Neural cell (in vitro differentiated cells): ENCODE measurements around the gene CHERP. TPM values are rescaled to one million over a fixed set of nuclear protein-coding genes. Genes with fewer than 3 reads are reported as not detected.

Experiments
- H2AFZ ChIP-seq: fragments of 200-600, 300-800 bp; sonication (generic), shearing (Covaris generic); 2 replicates; pipeline ENCODE4 v1.6.0; 2014; ENCODE audit warnings: low read depth, mild to moderate bottlenecking, antibody characterized with exemption, low read length, moderate library complexity
- H3F3A ChIP-seq: fragments of 200-600 bp; shearing (Covaris generic); 2 replicates; pipeline ENCODE4 v1.6.1; 2016; ENCODE audit warnings: mild to moderate bottlenecking, moderate library complexity, mixed read lengths, antibody characterized with exemption, low read length; ENCODE audit not compliant: insufficient read depth, poor library complexity, severe bottlenecking
- H3K27ac ChIP-seq: fragments of 200-600, 300-800 bp; sonication (generic), shearing (Covaris generic); 2 replicates; pipeline ENCODE4 v1.5.1; 2014; ENCODE audit warnings: mild to moderate bottlenecking, low read length, moderate library complexity
- H3K27me3 ChIP-seq: fragments of 300-800, 200-600 bp; sonication (generic), shearing (Covaris generic); 2 replicates; pipeline ENCODE4 v1.6.0; 2014; ENCODE audit warnings: mild to moderate bottlenecking, low read depth, low read length, moderate library complexity; ENCODE audit not compliant: insufficient read depth
- H3K36me3 ChIP-seq: fragments of 300-800, 200-600 bp; sonication (generic), shearing (Covaris generic); 2 replicates; pipeline ENCODE4 v1.5.1; 2014; ENCODE audit warnings: mild to moderate bottlenecking, antibody characterized with exemption, low read length, moderate library complexity; ENCODE audit not compliant: insufficient read depth
- H3K4me2 ChIP-seq: fragments of 300-800, 200-600 bp; sonication (generic), shearing (Covaris generic); 2 replicates; pipeline ENCODE4 v1.6.0; 2014; ENCODE audit warnings: mild to moderate bottlenecking, low read length
- H3K4me3 ChIP-seq: fragments of 300-800, 200-600 bp; sonication (generic), shearing (Covaris generic); 2 replicates; pipeline ENCODE4 v1.5.1; 2014; ENCODE audit warnings: mild to moderate bottlenecking, low read length, moderate library complexity
- H3K79me2 ChIP-seq: fragments of 200-600 bp; shearing (Covaris generic); replicated peaks from 2 replicates; pipeline ENCODE4 v1.6.0; 2014; ENCODE audit warnings: mild to moderate bottlenecking, low read length, moderate library complexity; ENCODE audit not compliant: insufficient read depth
- H3K9ac ChIP-seq: fragments of 300-800, 200-600 bp; sonication (generic), shearing (Covaris generic); 2 replicates; pipeline ENCODE4 v1.6.1; 2016; ENCODE audit warnings: mild to moderate bottlenecking, low read length, mixed read lengths
- H3K9me2 ChIP-seq: fragments of 200-600 bp; shearing (Covaris generic); 2 replicates; pipeline ENCODE4 v1.6.1; 2016; ENCODE audit warnings: mild to moderate bottlenecking, low read length, mixed read lengths; ENCODE audit not compliant: insufficient read depth
- H3K9me3 ChIP-seq: fragments of 200-600, 300-800 bp; sonication (generic), shearing (Covaris generic); 2 replicates; pipeline ENCODE4 v1.6.1; 2016; ENCODE audit warnings: mild to moderate bottlenecking, mixed run types, low read length, moderate library complexity, mixed read lengths
- H4K20me1 ChIP-seq: fragments of 200-600 bp; shearing (Covaris generic); 2 replicates; pipeline ENCODE4 v1.6.1; 2016; ENCODE audit warnings: mild to moderate bottlenecking, mixed run types; ENCODE audit not compliant: insufficient read depth
- CTCF ChIP-seq: fragments of 450-650 bp; IDR thresholded peaks from 2 replicates; pipeline ENCODE4 v1.5.1; 2014; ENCODE audit warnings: antibody characterized with exemption, mild to moderate bottlenecking, moderate library complexity; ENCODE audit not compliant: poor library complexity, severe bottlenecking
- EP300 ChIP-seq: fragments of 450-650 bp; conservative IDR thresholded peaks from 2 replicates; pipeline ENCODE4 v1.6.1; 2014; ENCODE audit warnings: antibody characterized with exemption, mild to moderate bottlenecking, moderate library complexity; ENCODE audit not compliant: poor library complexity, severe bottlenecking
- EZH2 ChIP-seq: fragments of 200-600, 300-800 bp; shearing (Covaris generic), sonication (generic); IDR thresholded peaks from 2 replicates; pipeline ENCODE4 v1.6.1; 2014; ENCODE audit warnings: antibody characterized with exemption, low read length, borderline replicate concordance, mild to moderate bottlenecking; ENCODE audit not compliant: insufficient read depth, poor library complexity, severe bottlenecking
- MXI1 ChIP-seq: fragments of 450-650 bp; conservative IDR thresholded peaks from 2 replicates; pipeline ENCODE4 v1.6.1; 2014; ENCODE audit warnings: antibody characterized with exemption, mild to moderate bottlenecking; ENCODE audit not compliant: poor library complexity, severe bottlenecking
- POLR2AphosphoS5 ChIP-seq: IDR thresholded peaks from 2 replicates; pipeline ENCODE4 v1.6.1; 2012
- RAD21 ChIP-seq: fragments of 450-650 bp; conservative IDR thresholded peaks from 2 replicates; pipeline ENCODE4 v1.6.1; 2014; ENCODE audit warnings: antibody characterized with exemption, mild to moderate bottlenecking, moderate library complexity
- SMC3 ChIP-seq: fragments of 450-650 bp; conservative IDR thresholded peaks from 2 replicates; pipeline ENCODE4 v1.6.1; 2014; ENCODE audit warnings: antibody characterized with exemption, mild to moderate bottlenecking, moderate library complexity; ENCODE audit not compliant: poor library complexity
- TAF1 ChIP-seq: IDR thresholded peaks from 2 replicates; pipeline ENCODE4 v1.6.1; 2012; ENCODE audit warnings: low read depth
- polyA plus RNA-seq: library from polyadenylated mRNA; depleted of rRNA; stranded (reverse); fragments of >200 nt; gene quantifications from 2 replicates; pipeline ENCODE4 v1.2.3, GENCODE V29; 2014
- TF ChIP-seq, protein P1 (sequence below): IDR thresholded peaks from 2 replicates; pipeline ENCODE4 v1.6.1; 2012; ENCODE audit warnings: borderline replicate concordance

CHERP gene
- polyA plus RNA-seq, 1 donor from 2014 or later = 5.4 TPM

GRCh38 chr19:16476401-16476800 lies 65.8 kb downstream of the CHERP start:
- Histone ChIP-seq H3K9ac (no peak overlapping the region), H3K9me2 (no peaks in the 10 kb centered on the region), H2AFZ (no peak overlapping the region), H3K4me2 (no peak overlapping the region), H3K36me3 (no peaks in the 10 kb centered on the region), H3K79me2 (peaks cover under 1% of the 10 kb centered on the region), H4K20me1 (no peaks in the 10 kb centered on the region), H3K9me3 (no peaks in the 10 kb centered on the region), H3K27me3 (no peaks in the 10 kb centered on the region), H3K4me3 (no peak overlapping the region), H3K27ac (no peak overlapping the region), H3F3A (no peaks in the 10 kb centered on the region)
- TF ChIP-seq POLR2AphosphoS5 = no peak
- TF ChIP-seq EZH2 = no peak
- TF ChIP-seq EP300 = no peak
- TF ChIP-seq, protein P1, sequence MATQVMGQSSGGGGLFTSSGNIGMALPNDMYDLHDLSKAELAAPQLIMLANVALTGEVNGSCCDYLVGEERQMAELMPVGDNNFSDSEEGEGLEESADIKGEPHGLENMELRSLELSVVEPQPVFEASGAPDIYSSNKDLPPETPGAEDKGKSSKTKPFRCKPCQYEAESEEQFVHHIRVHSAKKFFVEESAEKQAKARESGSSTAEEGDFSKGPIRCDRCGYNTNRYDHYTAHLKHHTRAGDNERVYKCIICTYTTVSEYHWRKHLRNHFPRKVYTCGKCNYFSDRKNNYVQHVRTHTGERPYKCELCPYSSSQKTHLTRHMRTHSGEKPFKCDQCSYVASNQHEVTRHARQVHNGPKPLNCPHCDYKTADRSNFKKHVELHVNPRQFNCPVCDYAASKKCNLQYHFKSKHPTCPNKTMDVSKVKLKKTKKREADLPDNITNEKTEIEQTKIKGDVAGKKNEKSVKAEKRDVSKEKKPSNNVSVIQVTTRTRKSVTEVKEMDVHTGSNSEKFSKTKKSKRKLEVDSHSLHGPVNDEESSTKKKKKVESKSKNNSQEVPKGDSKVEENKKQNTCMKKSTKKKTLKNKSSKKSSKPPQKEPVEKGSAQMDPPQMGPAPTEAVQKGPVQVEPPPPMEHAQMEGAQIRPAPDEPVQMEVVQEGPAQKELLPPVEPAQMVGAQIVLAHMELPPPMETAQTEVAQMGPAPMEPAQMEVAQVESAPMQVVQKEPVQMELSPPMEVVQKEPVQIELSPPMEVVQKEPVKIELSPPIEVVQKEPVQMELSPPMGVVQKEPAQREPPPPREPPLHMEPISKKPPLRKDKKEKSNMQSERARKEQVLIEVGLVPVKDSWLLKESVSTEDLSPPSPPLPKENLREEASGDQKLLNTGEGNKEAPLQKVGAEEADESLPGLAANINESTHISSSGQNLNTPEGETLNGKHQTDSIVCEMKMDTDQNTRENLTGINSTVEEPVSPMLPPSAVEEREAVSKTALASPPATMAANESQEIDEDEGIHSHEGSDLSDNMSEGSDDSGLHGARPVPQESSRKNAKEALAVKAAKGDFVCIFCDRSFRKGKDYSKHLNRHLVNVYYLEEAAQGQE = no peak
- no peak for TF ChIP-seq TAF1
- no peak for TF ChIP-seq MXI1
- no peak for TF ChIP-seq RAD21
- TF ChIP-seq CTCF = no peak
- TF ChIP-seq SMC3 = no peak

DNA sequence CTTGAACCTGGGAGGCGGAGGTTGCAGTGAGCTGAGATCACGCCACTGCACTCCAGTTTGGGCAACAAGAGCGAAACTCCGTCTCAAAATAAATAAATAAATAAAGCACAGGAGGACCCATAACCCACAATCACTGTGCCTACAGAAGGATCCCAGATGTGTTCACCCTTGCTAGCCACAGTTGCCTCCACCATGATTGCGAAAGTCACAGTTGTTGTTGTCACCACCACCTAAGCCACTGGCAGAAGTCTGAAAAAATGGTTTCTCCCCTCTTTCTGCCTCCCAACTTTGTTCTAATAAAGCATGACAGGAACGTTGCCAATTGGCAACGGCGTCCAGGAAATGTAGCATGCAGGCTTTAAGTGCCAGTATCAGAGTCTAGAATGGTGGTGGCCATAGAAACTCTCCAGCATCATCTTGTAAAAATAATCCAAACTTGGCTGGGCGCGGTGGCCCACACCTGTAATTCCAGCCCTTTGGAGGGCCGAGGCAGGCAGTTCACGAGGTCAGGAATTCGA lies 68.3 kb downstream of the CHERP start:
- no peak overlapping the region for H3K4me3 ChIP-seq
- H3K4me2 ChIP-seq = no peak overlapping the region
- H3K27ac ChIP-seq = no peak overlapping the region
- H3K9ac ChIP-seq = no peak overlapping the region
- no peaks in the 10 kb centered on the region for H3K9me3 ChIP-seq
- H3K27me3 ChIP-seq = no peaks in the 10 kb centered on the region
- no peaks in the 10 kb centered on the region for H3K9me2 ChIP-seq
- H3F3A ChIP-seq = no peaks in the 10 kb centered on the region
- H4K20me1 ChIP-seq = peaks cover 6% of the 10 kb centered on the region
- H2AFZ ChIP-seq = no peak overlapping the region
- H3K79me2 ChIP-seq = peaks cover 25% of the 10 kb centered on the region
- TF ChIP-seq TAF1 (no peak), POLR2AphosphoS5 (no peak), SMC3 (no peak), EZH2 (no peak), MXI1 (no peak), CTCF (no peak), EP300 (no peak)
- TF ChIP-seq, protein P1 = no peak
- no peaks in the 10 kb centered on the region for H3K36me3 ChIP-seq
